Duodenal mucosa (tissue), 2 donors: ENCODE data around the gene VPS50.

Source experiments
- H3K27ac ChIP-seq: one replicate; pipeline ENCODE4 v1.7.0; 2013; ENCODE audit warnings: low read depth, low read length
- H3K27me3 ChIP-seq, 2 donors: one replicate each; pipeline ENCODE4 v1.7.0; 2013; ENCODE audit warnings: low read length in 2 of 2, control low read depth in 1 of 2; ENCODE audit not compliant: insufficient read depth in 2 of 2, control insufficient read depth in 1 of 2
- H3K36me3 ChIP-seq, 2 donors: one replicate each; pipeline ENCODE4 v1.7.0; 2013; ENCODE audit warnings: low read length in 2 of 2, control low read depth in 1 of 2; ENCODE audit not compliant: insufficient read depth in 2 of 2, control insufficient read depth in 1 of 2
- H3K4me1 ChIP-seq, 2 donors: one replicate each; pipeline ENCODE4 v1.7.0; 2013; ENCODE audit warnings: low read length in 2 of 2, control low read depth in 1 of 2; ENCODE audit not compliant: insufficient read depth in 2 of 2, control insufficient read depth in 1 of 2
- H3K4me3 ChIP-seq, 2 donors: one replicate each; pipeline ENCODE4 v1.7.0; 2013; ENCODE audit warnings: low read length in 2 of 2, low read depth in 1 of 2
- H3K9ac ChIP-seq, 2 donors: one replicate each; pipeline ENCODE4 v1.7.0; 2013; ENCODE audit warnings: low read length in 2 of 2, low read depth in 1 of 2
- H3K9me3 ChIP-seq, 2 donors: one replicate each; pipeline ENCODE4 v1.7.0; 2013; ENCODE audit warnings: low read length in 2 of 2, control low read depth in 1 of 2; ENCODE audit not compliant: control insufficient read depth in 1 of 2

The VPS50 gene

DNA sequence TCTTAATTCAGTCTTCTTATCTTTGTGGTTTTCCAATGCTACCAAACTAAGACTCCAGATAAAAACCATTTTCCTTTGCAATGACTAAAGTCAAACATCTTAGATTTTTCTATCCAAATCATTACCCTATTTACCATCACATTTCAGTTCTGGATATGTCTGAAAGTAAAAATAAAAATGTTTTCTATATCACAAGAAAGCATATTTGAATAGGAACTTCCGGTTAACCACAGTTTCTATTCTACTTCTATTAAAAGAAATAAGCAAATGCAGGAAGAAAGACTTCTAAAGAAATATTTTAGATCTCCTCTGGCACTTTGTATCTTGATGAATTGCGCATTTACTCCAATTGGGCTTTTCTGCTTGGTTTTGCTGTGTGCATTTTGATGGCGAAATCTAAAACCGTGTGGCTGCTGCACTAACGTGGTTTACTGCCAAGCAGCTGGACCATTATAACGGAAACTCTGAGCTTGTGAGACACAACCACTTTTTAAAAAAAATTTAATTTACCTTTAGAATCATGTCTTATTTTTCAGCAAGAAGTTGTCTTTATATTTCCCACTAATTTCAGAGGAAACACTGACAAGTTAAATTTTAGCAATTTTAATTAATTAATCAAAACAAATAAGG is 146.1 kb downstream of the VPS50 start:
- H3K4me1 ChIP-seq = no peaks in the 10 kb centered on the region
- no peaks in the 10 kb centered on the region for H3K9me3 ChIP-seq
- no peak overlapping the region for H3K27ac ChIP-seq
- no peak overlapping the region for H3K9ac ChIP-seq
- H3K36me3 ChIP-seq = no peaks in the 10 kb centered on the region
- no peak overlapping the region for H3K4me3 ChIP-seq
- H3K27me3 ChIP-seq = no peaks in the 10 kb centered on the region

DNA sequence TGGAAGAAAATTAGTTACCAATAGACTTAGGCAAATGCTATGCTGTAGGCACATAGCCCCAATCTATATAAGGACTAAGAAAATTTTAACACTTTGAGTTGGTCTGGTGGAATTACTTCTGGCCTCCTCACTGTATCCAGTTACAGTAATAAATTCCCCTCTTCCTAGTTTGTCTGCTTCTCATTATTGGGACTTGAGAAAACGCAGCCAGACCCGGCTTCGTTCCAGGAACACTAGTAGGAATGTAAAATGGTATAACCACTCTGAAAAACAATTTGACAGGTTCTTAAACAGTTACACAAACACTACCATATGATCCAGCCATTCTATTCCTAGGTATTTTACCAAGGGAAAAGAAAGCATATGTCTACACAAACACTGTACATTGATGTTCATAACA is 150.2 kb downstream of the VPS50 start:
- H3K36me3 ChIP-seq = no peaks in the 10 kb centered on the region
- no peak overlapping the region for H3K27ac ChIP-seq
- H3K27me3 ChIP-seq = no peaks in the 10 kb centered on the region
- H3K9ac ChIP-seq = no peak overlapping the region
- no peak overlapping the region for H3K4me3 ChIP-seq
- H3K4me1 ChIP-seq = no peaks in the 10 kb centered on the region
- H3K9me3 ChIP-seq = no peaks in the 10 kb centered on the region

- H3K9me3 ChIP-seq = no peaks in the 10 kb centered on the region
- H3K4me1 ChIP-seq = no peaks in the 10 kb centered on the region
- no peaks in the 10 kb centered on the region for H3K36me3 ChIP-seq
- H3K4me3 ChIP-seq = no peak overlapping the region
- H3K27ac ChIP-seq = no peak overlapping the region
- H3K9ac ChIP-seq = no peak overlapping the region
- no peaks in the 10 kb centered on the region for H3K27me3 ChIP-seq
These were observed 158.5 kb downstream of the VPS50 start for GRCh38 chr7:93390660-93391059.

DNA sequence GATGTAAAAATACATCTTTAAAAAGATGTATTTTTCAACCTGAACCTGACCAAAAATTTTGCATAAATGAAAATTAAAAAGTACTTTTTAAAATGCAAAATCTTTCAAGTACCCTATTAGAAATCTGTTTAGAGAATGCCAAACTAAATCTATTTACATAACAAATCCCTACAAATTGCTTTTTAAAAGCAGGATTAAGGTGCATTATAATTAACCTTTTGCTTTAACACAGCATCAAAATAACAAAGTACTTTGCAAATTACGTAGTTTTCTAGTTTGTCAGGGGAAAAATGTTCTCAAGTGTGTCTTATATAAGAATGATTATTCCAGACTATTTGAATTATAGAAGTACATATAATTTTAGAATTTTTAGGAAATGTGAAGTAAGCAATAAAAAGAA is 160.8 kb downstream of the VPS50 start:
- no peaks in the 10 kb centered on the region for H3K9me3 ChIP-seq

GRCh38 chr7:93399642-93400041 is 167.5 kb downstream of the VPS50 start:
- Histone ChIP-seq H3K4me1 (no peaks in the 10 kb centered on the region), H3K9ac (no peak overlapping the region), H3K4me3 (no peak overlapping the region), H3K27me3 (no peaks in the 10 kb centered on the region), H3K27ac (no peak overlapping the region), H3K36me3 (no peaks in the 10 kb centered on the region), H3K9me3 (no peaks in the 10 kb centered on the region)

More for the DNA sequence above, 160.8 kb downstream of the VPS50 start:
- Histone ChIP-seq H3K27ac (no peak overlapping the region), H3K9ac (no peak overlapping the region), H3K27me3 (no peaks in the 10 kb centered on the region), H3K4me1 (no peaks in the 10 kb centered on the region), H3K4me3 (no peak overlapping the region), H3K36me3 (no peaks in the 10 kb centered on the region)

- Histone ChIP-seq H3K9ac (no peak overlapping the region), H3K36me3 (no peaks in the 10 kb centered on the region), H3K4me3 (no peak overlapping the region), H3K9me3 (peaks cover 0 to 2% of the 10 kb centered on the region in 2 donors), H3K4me1 (no peaks in the 10 kb centered on the region), H3K27ac (no peak overlapping the region), H3K27me3 (no peaks in the 10 kb centered on the region)
These were observed 170.8 kb downstream of the VPS50 start for GRCh38 chr7:93402944-93403343.

GRCh38 chr7:93407239-93407638 is 175.1 kb downstream of the VPS50 start:
- no peak overlapping the region for H3K27ac ChIP-seq
- peaks cover 0 to 2% of the 10 kb centered on the region in 2 donors for H3K9me3 ChIP-seq
- no peaks in the 10 kb centered on the region for H3K4me1 ChIP-seq
- no peak overlapping the region for H3K9ac ChIP-seq
- no peak overlapping the region for H3K4me3 ChIP-seq
- H3K27me3 ChIP-seq = no peaks in the 10 kb centered on the region
- H3K36me3 ChIP-seq = no peaks in the 10 kb centered on the region

GRCh38 chr7:93409324-93409723 is 177.2 kb downstream of the VPS50 start:
- Histone ChIP-seq H3K4me3 (no peak overlapping the region), H3K9ac (no peak overlapping the region), H3K27ac (no peak overlapping the region), H3K36me3 (no peaks in the 10 kb centered on the region), H3K4me1 (no peaks in the 10 kb centered on the region), H3K27me3 (no peaks in the 10 kb centered on the region), H3K9me3 (peaks cover 0 to 2% of the 10 kb centered on the region in 2 donors)
